IMR-90 (cell line): ENCODE results near the gene RBFA. TPM values are rescaled to one million over a fixed set of nuclear protein-coding genes. Genes with fewer than 3 reads are reported as not detected.

Experiments
- ATAC-seq: fragments of 200-7000 bp; cut with Tn5 transposase; 2 replicates; pipeline ENCODE4 v1.9.1; 2020; ENCODE audit warnings: low read depth, mild to moderate bottlenecking, moderate library complexity
- BruUV-seq: library from RNA; stranded (reverse); fragments of 400-500 nt; replicated peaks from 2 replicates; lab custom pipeline; 2021; lab: Mats Ljungman, UMichigan
- CTCF ChIA-PET: fragments of 300-600 bp; formaldehyde crosslinking; extraction: SDS; loops from one replicate; lab custom pipeline; 2021; ENCODE audit warnings: antibody characterized with exemption; lab: Yijun Ruan, JAX
- POLR2A ChIA-PET: fragments of 300-600 bp; sonication (Branson Sonifier 250); formaldehyde crosslinking; loops from one replicate; lab custom pipeline; 2022; ENCODE audit warnings: antibody characterized with exemption; ENCODE audit not compliant: unreplicated experiment; lab: Charles Lee
- DNase-seq: peaks from one replicate; pipeline ENCODE4 v3.0.0; 2013
- H2AFZ ChIP-seq: replicated peaks from 2 replicates; pipeline ENCODE3; 2013; ENCODE audit warnings: low read length, mild to moderate bottlenecking; ENCODE audit not compliant: poor library complexity
- H2AK5ac ChIP-seq: 2 replicates; pipeline ENCODE4 v1.6.1; 2013; ENCODE audit warnings: low read depth, low read length, inconsistent platforms
- H2AK9ac ChIP-seq: replicated peaks from 2 replicates; pipeline ENCODE3; 2013; ENCODE audit warnings: mild to moderate bottlenecking, low read depth, low read length, moderate library complexity; ENCODE audit not compliant: poor library complexity
- H2BK120ac ChIP-seq: 2 replicates; pipeline ENCODE4 v1.6.1; 2013; ENCODE audit warnings: low read depth, low read length, inconsistent platforms
- H2BK15ac ChIP-seq: 3 replicates; pipeline ENCODE4 v1.6.1; 2013; ENCODE audit warnings: low read depth, low read length, inconsistent platforms
- H2BK20ac ChIP-seq: 2 replicates; pipeline ENCODE4 v1.6.1; 2013; ENCODE audit warnings: low read depth, mild to moderate bottlenecking, inconsistent platforms, low read length, moderate library complexity
- H2BK5ac ChIP-seq: 2 replicates; pipeline ENCODE4 v1.6.1; 2013; ENCODE audit warnings: mild to moderate bottlenecking, low read depth, low read length, inconsistent platforms; ENCODE audit not compliant: poor library complexity, severe bottlenecking
- H3K14ac ChIP-seq: replicated peaks from 2 replicates; pipeline ENCODE4 v1.6.1; 2013; ENCODE audit warnings: low read depth, low read length, inconsistent platforms
- H3K18ac ChIP-seq: 2 replicates; pipeline ENCODE4 v1.6.1; 2013; ENCODE audit warnings: low read depth, low read length, control low read depth
- H3K23ac ChIP-seq: 2 replicates; pipeline ENCODE4 v1.6.1; 2013; ENCODE audit warnings: low read depth, low read length, inconsistent platforms
- H3K27ac ChIP-seq: 2 replicates; pipeline ENCODE4 v1.5.1; 2013; ENCODE audit warnings: mild to moderate bottlenecking, control low read depth, low read length; ENCODE audit not compliant: insufficient read depth
- H3K27me3 ChIP-seq: 2 replicates; pipeline ENCODE4 v1.6.1; 2013; ENCODE audit warnings: low read length; ENCODE audit not compliant: control insufficient read depth, insufficient read depth
- H3K36me3 ChIP-seq: 2 replicates; pipeline ENCODE4 v1.6.1; 2013; ENCODE audit warnings: low read length, mixed read lengths; ENCODE audit not compliant: control insufficient read depth, insufficient read depth
- H3K4ac ChIP-seq: 2 replicates; pipeline ENCODE4 v1.6.1; 2013; ENCODE audit warnings: low read depth, low read length, inconsistent platforms
- H3K4me1 ChIP-seq: 2 replicates; pipeline ENCODE4 v1.6.1; 2013; ENCODE audit warnings: low read length, mixed read lengths; ENCODE audit not compliant: control insufficient read depth, insufficient read depth
- H3K4me2 ChIP-seq: 2 replicates; pipeline ENCODE4 v1.6.1; 2013; ENCODE audit warnings: low read depth, mild to moderate bottlenecking, control low read depth, low read length, moderate library complexity
- H3K4me3 ChIP-seq: 2 replicates; pipeline ENCODE4 v1.5.1; 2013; ENCODE audit warnings: low read depth, mild to moderate bottlenecking, control low read depth, low read length, moderate library complexity; ENCODE audit not compliant: insufficient read depth
- H3K56ac ChIP-seq: 2 replicates; pipeline ENCODE4 v1.6.1; 2013; ENCODE audit warnings: low read length, inconsistent platforms; ENCODE audit not compliant: insufficient read depth; ENCODE audit errors: extremely low read depth
- H3K79me1 ChIP-seq, 2 experiments: 2 replicates each; pipeline ENCODE4 v1.6.1; 2013; ENCODE audit warnings: low read length in 2 of 2, inconsistent platforms in 1 of 2, low read depth in 1 of 2
- H3K9ac ChIP-seq: 2 replicates; pipeline ENCODE4 v1.6.1; 2013; ENCODE audit warnings: low read depth, low read length, control low read depth
- H3K9me1 ChIP-seq: 2 replicates; pipeline ENCODE4 v1.6.1; 2013; ENCODE audit warnings: low read length, inconsistent platforms; ENCODE audit not compliant: insufficient read depth
- H3K9me3 ChIP-seq: 2 replicates; pipeline ENCODE4 v1.6.1; 2013; ENCODE audit warnings: low read length; ENCODE audit not compliant: control insufficient read depth, insufficient read depth
- H4K20me1 ChIP-seq: 2 replicates; pipeline ENCODE4 v1.6.1; 2013; ENCODE audit warnings: low read length, inconsistent platforms; ENCODE audit not compliant: insufficient read depth
- H4K5ac ChIP-seq: 2 replicates; pipeline ENCODE4 v1.6.1; 2013; ENCODE audit warnings: mild to moderate bottlenecking, low read depth, low read length, control low read depth
- H4K8ac ChIP-seq, 2 experiments: 2 replicates each; pipeline ENCODE4 v1.6.1; 2013; ENCODE audit warnings: low read depth in 2 of 2, low read length in 2 of 2, control low read depth in 1 of 2, inconsistent platforms in 1 of 2
- H4K91ac ChIP-seq: 2 replicates; pipeline ENCODE4 v1.6.1; 2013; ENCODE audit warnings: low read depth, low read length, inconsistent platforms; ENCODE audit not compliant: insufficient read depth
- BHLHE40 ChIP-seq: fragments of 150-350 bp; IDR thresholded peaks from 2 replicates; pipeline ENCODE4 v1.6.1; 2016; ENCODE audit warnings: mild to moderate bottlenecking, low read depth, low read length
- CEBPB ChIP-seq: IDR thresholded peaks from 2 replicates; pipeline ENCODE4 v1.6.1; 2012; ENCODE audit warnings: low read depth, low read length, improper control_type of control experiment
- CTCF ChIP-seq: conservative IDR thresholded peaks from 2 replicates; pipeline ENCODE4 v1.5.1; 2012; ENCODE audit warnings: mild to moderate bottlenecking, low read depth, low read length, improper control_type of control experiment
- ELK1 ChIP-seq: fragments of 150-350 bp; IDR thresholded peaks from 2 replicates; pipeline ENCODE4 v1.6.1; 2016; ENCODE audit warnings: low read depth, mild to moderate bottlenecking, low read length, moderate library complexity, borderline replicate concordance
- FOS ChIP-seq: fragments of 150-350 bp; IDR thresholded peaks from 2 replicates; pipeline ENCODE4 v1.6.1; 2016; ENCODE audit warnings: low read depth, low read length
- MAFK ChIP-seq: IDR thresholded peaks from 2 replicates; pipeline ENCODE4 v1.6.1; 2012; ENCODE audit warnings: low read depth, low read length, improper control_type of control experiment
- MAZ ChIP-seq: IDR thresholded peaks from 2 replicates; pipeline ENCODE4 v1.6.1; 2012; ENCODE audit warnings: low read depth, mild to moderate bottlenecking, low read length, improper control_type of control experiment, moderate library complexity, borderline replicate concordance
- MXI1 ChIP-seq: IDR thresholded peaks from 2 replicates; pipeline ENCODE4 v1.6.1; 2012; ENCODE audit warnings: low read depth, mild to moderate bottlenecking, low read length, moderate library complexity, borderline replicate concordance
- POLR2A ChIP-seq: IDR thresholded peaks from 2 replicates; pipeline ENCODE4 v1.6.1; 2012; ENCODE audit warnings: mild to moderate bottlenecking, low read depth, low read length
- RAD21 ChIP-seq: IDR thresholded peaks from 2 replicates; pipeline ENCODE4 v1.6.1; 2012; ENCODE audit warnings: low read length, improper control_type of control experiment
- RFX5 ChIP-seq: IDR thresholded peaks from 2 replicates; pipeline ENCODE4 v1.8.0; 2012; ENCODE audit warnings: low read depth, mild to moderate bottlenecking, low read length, moderate library complexity
- SMC3 ChIP-seq: fragments of 150-350 bp; IDR thresholded peaks from 2 replicates; pipeline ENCODE4 v1.6.1; 2016; ENCODE audit warnings: low read depth, mild to moderate bottlenecking, antibody characterized with exemption, low read length, moderate library complexity
- USF2 ChIP-seq: fragments of 150-350 bp; IDR thresholded peaks from 2 replicates; pipeline ENCODE4 v1.6.1; 2017; ENCODE audit warnings: mild to moderate bottlenecking, antibody characterized with exemption, low read length, low read depth
- WGBS, 2 experiments: methylation state at CpG; one replicate each; pipeline versions ENCODE4 v1.1.5 to v1.1.7; 2013; ENCODE audit warnings: missing lambda C conversion rate in 2 of 2; ENCODE audit not compliant: insufficient read length in 1 of 2; ENCODE audit errors: extremely low coverage in 2 of 2; 5-methylcytosine and 5-hydroxymethylcytosine counted together
- dilution Hi-C: fragments of 300-500 bp; cut with HindIII; formaldehyde crosslinking; loops from one replicate; pipeline ENCODE4 v1.14.3; 2018; ENCODE audit warnings: low sequenced_read_pairs; ENCODE audit not compliant: unreplicated experiment
- in situ Hi-C: fragments of 300-500 bp; cut with MboI; formaldehyde crosslinking; loops from 3 replicates; pipeline ENCODE4 v1.14.3; 2019; ENCODE audit warnings: low sequenced_read_pairs, inconsistent platforms, mixed read lengths
- intact Hi-C: fragments of 100-400 bp; cut with micrococcal nuclease; formaldehyde crosslinking; loops from 2 replicates; pipeline ENCODE4 v1.10.0; 2022
- polyA plus RNA-seq, 3 experiments: library from polyadenylated mRNA; depleted of rRNA; stranded (reverse); fragments of >200 nt; gene quantifications; 2 replicates each; pipeline ENCODE4 v1.2.3, GENCODE V29; 2012; ENCODE audit warnings: low replicate concordance in 1 of 3
- total RNA-seq: library from RNA; depleted of rRNA; stranded (reverse); fragments of >200 nt; gene quantifications from 2 replicates; pipeline ENCODE4 v1.2.3, GENCODE V29; 2012

The RBFA gene
- total and polyA plus RNA-seq, 2 of the 4 experiments (the other 2 are of a cell fraction): 21.0 to 38.0 TPM

GRCh38 chr18:80076379-80076778 is 42.1 kb downstream of the RBFA start:
- Histone ChIP-seq H3K79me1 (no peaks in the 10 kb centered on the region), H3K36me3 (no peaks in the 10 kb centered on the region), H3K9me1 (no peaks in the 10 kb centered on the region), H4K8ac (no peak overlapping the region), H3K14ac (no peak overlapping the region), H3K23ac (no peak overlapping the region), H2BK120ac (no peak overlapping the region), H2BK20ac (no peak overlapping the region), H2AK5ac (no peak overlapping the region), H3K4ac (no peak overlapping the region), H3K9me3 (no peaks in the 10 kb centered on the region), H4K91ac (no peak overlapping the region), H3K18ac (no peak overlapping the region), H3K4me2 (no peak overlapping the region), H3K27me3 (peaks cover 13% of the 10 kb centered on the region), H3K27ac (no peak overlapping the region), H3K4me3 (no peak overlapping the region), H3K9ac (no peak overlapping the region), H4K5ac (no peak overlapping the region), H2AFZ (no peak overlapping the region), H3K4me1 (no peaks in the 10 kb centered on the region), H3K56ac (no peak overlapping the region), H4K20me1 (no peaks in the 10 kb centered on the region), H2BK15ac (no peak overlapping the region), H2BK5ac (no peak overlapping the region), H2AK9ac (no peak overlapping the region)
- WGBS, 2 experiments: no CpG with 5 or more reads among the region's 9 CpGs
- intact Hi-C loops (no loop called here), in situ Hi-C loops (no loop called here), dilution Hi-C loops (no loop called here)
- CTCF ChIA-PET: no interaction called here
- BruUV-seq: no TSS peak
- POLR2A ChIA-PET: no interaction called here
- DNase-seq (no peak), ATAC-seq (no peak)
- TF ChIP-seq CTCF (no peak), ELK1 (no peak), MAFK (no peak), USF2 (no peak), CEBPB (no peak), SMC3 (no peak), RFX5 (no peak), RAD21 (no peak), POLR2A (no peak), MXI1 (no peak), BHLHE40 (no peak), FOS (no peak), MAZ (no peak)
